PC-9 (cell line): ENCODE measurements around the gene PITPNM1.

Experiments
- CTCF ChIP-seq: fragments of 200-600 bp; sonication (generic); conservative IDR thresholded peaks from 2 replicates; pipeline ENCODE4 v1.6.1; 2017; ENCODE audit warnings: mixed run types, antibody characterized with exemption, mild to moderate bottlenecking, moderate library complexity
- EZH2 ChIP-seq: fragments of 200-600 bp; sonication (generic); IDR thresholded peaks from 2 replicates; pipeline ENCODE4 v1.8.0; 2017; ENCODE audit warnings: antibody characterized with exemption, low read depth

DNA sequence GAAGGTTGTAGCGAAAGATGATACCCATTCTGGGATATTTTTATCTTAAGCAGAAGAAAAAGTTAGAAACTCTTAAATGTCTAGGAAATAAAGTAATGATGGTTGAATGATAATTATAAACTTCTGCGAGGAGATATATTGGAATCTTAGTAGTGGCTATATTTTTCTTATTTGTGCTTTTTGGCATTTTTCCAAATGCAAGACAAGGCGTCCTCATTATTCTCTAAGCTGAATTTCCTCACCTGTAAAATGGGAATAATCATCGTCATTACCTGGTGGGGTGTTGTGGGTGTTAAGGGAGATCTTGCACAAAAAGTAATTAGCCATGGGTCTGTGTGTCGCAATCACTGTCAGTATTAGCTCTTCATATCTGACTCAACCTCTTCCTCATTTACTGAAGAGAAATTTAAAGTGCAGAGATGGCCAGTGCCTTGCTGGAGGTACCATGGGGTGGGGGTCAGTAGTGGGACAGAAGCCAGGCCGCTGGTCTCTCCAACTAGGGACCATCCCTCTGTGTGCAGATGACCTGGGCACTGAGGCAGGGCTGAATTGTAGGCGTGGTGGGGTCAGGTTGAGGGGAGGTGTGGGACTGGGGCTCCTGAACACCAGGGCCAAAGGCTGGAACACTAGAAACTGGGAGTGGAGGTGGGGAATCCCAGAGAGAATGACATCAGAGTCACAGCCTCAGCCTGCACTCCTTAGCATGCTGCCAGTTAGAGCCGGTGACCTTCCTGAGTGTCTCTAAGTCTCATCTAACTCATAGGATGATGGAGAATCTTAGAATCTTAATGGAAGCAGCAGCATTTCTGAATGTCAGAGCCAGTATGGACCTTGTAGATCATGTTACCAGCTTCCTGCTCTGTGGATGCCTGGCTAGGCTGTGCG is 4.1 kb downstream of the PITPNM1 start:
- TF ChIP-seq CTCF (no peak), EZH2 (no peak)
